Calu3 (cell line): ENCODE measurements around the gene PARD3. TPM values are rescaled to one million over a fixed set of nuclear protein-coding genes. Genes with fewer than 3 reads are reported as not detected.

Experiments used
- BruUV-seq: library from RNA; stranded (reverse); fragments of 400-500 nt; replicated peaks from 2 replicates; lab custom pipeline; 2021; lab: Mats Ljungman, UMichigan
- CTCF ChIA-PET: fragments of 300-600 bp; sonication (Branson Sonifier 250); formaldehyde crosslinking; loops from one replicate; lab custom pipeline; 2022; ENCODE audit warnings: antibody characterized with exemption; lab: Charles Lee
- DNase-seq: peaks from one replicate; pipeline ENCODE4 v3.0.0; 2022
- H3K27ac Mint-ChIP-seq: one replicate; pipeline ENCODE4 v1.8.0; 2022; ENCODE audit warnings: mixed read lengths; ENCODE audit not compliant: unreplicated experiment
- H3K27me3 Mint-ChIP-seq: one replicate; pipeline ENCODE4 v1.8.0; 2022; ENCODE audit warnings: mixed read lengths; ENCODE audit not compliant: unreplicated experiment
- H3K36me3 Mint-ChIP-seq: one replicate; pipeline ENCODE4 v1.8.0; 2022; ENCODE audit warnings: mild to moderate bottlenecking, moderate library complexity, mixed read lengths; ENCODE audit not compliant: insufficient read depth, unreplicated experiment
- H3K4me1 Mint-ChIP-seq: one replicate; pipeline ENCODE4 v1.8.0; 2022; ENCODE audit warnings: mild to moderate bottlenecking, low read depth, mixed read lengths; ENCODE audit not compliant: unreplicated experiment
- H3K4me3 Mint-ChIP-seq: one replicate; pipeline ENCODE4 v1.8.0; 2022; ENCODE audit warnings: mild to moderate bottlenecking, low read depth, moderate library complexity, mixed read lengths; ENCODE audit not compliant: unreplicated experiment
- H3K9me3 Mint-ChIP-seq: one replicate; pipeline ENCODE4 v1.8.0; 2022; ENCODE audit warnings: low read depth, mixed read lengths; ENCODE audit not compliant: unreplicated experiment
- CTCF ChIP-seq: fragments of 200-600 bp; IDR thresholded peaks from one replicate; pipeline ENCODE4 v1.8.0; 2022; ENCODE audit warnings: antibody characterized with exemption; ENCODE audit not compliant: unreplicated experiment
- intact Hi-C: fragments of 100-400 bp; cut with micrococcal nuclease; formaldehyde crosslinking; loops from one replicate; pipeline ENCODE4 v1.10.0; 2022; ENCODE audit not compliant: unreplicated experiment
- total RNA-seq: library from RNA; stranded (reverse); gene quantifications from 2 replicates; pipeline ENCODE4 v1.2.3, GENCODE V29; 2022

PARD3 gene
- total RNA-seq, 1 experiment from 2014 or later = 62.4 TPM

- peaks cover 62% of the 10 kb centered on the region for H3K4me1 Mint-ChIP-seq
- CTCF ChIA-PET = no interaction called here
- H3K36me3 Mint-ChIP-seq = peaks cover 20% of the 10 kb centered on the region
- no TSS peak for BruUV-seq
- intact Hi-C loops = loop anchor here (5.0 kb wide), 1 partner anchor 142 kb away; no protein-coding TSS in a partner anchor
- no peaks in the 10 kb centered on the region for H3K9me3 Mint-ChIP-seq
- DNase-seq = no peak
- H3K27me3 Mint-ChIP-seq = no peaks in the 10 kb centered on the region
- peak overlapping the region; percentile 12 for H3K27ac Mint-ChIP-seq
- no peak for TF ChIP-seq CTCF
- H3K4me3 Mint-ChIP-seq = peak overlapping the region; percentile 48
These were observed 5.3 kb downstream of the PARD3 start for GRCh38 chr10:34809796-34810195.

DNA sequence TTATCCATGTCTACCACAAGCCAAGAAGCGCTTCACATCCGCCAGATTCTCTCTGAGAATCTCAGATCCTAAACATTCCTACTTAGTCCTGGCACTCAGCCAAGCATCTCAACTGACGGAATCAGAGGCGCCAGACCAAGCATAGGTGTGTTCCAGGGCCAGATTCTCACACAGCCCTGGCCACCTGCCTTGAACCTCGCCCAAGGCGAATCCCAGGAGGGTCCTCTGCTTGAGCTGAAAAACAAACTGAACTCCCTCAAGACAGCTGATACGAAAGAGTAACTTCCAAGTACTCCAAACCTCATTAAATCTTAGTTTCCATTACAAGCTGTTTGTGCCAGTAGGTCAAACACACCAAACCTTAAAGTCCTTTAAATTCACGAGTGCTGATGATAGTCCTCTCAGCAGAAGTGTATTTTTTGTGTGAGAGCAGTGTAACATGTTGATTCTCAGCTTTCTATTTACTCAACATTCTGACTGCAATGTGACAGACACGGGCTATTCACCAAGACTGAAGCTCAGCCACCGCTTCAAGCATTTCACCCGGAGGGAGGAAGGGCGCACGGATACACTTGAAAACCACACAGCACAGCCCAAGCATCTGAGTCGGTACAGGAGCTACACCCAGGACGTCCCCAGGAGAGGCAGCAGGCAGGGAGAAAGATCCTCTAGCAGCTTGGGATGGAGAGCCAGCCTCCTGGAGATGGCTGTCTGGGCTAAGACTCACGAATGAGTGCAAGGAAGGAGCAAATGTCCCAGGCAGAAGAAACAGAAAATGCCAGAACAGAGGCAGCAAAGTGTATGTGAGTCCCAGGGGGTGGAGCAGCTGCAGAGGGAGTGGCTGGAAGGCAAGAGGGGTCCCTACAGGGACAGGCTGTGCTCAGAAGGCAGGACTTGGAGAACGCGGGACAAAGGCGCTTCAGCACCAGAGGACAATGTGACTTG is 6.0 kb downstream of the PARD3 start:
- Mint-ChIP-seq H3K4me3 (peak overlapping the region; percentile 48), H3K27ac (peak overlapping the region; percentile 11), H3K27me3 (no peaks in the 10 kb centered on the region), H3K9me3 (no peaks in the 10 kb centered on the region), H3K36me3 (peaks cover 13% of the 10 kb centered on the region), H3K4me1 (peaks cover 67% of the 10 kb centered on the region)
- TF ChIP-seq CTCF = no peak
- DNase-seq = peak; percentile 9
- CTCF ChIA-PET = interaction anchor here (0.5 to 1.2 kb wide), 2 partner anchors 165 to 772 kb away, joined by 4 to 5 read pairs; no protein-coding TSS in a partner anchor
- BruUV-seq = no TSS peak
- intact Hi-C loops = no loop called here

DNA sequence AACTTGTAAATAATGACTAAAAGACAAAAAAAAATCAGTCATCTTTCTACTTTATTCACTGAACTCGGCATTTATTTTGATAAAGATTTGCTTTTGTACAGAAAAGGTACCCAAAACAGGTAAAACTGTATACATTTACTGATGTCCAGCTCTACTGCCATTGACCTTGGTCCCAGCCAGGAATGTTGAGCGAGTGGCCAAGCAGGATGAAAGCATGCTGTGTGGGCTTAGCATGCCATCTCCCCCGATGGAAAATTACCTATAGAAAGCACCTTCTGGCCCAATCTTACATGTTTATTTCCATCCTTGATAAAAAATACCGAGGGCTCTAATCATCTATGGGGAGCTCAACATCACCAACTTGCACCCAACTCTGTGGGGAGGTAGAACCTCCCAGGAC is 6.8 kb downstream of the PARD3 start:
- no peak overlapping the region for H3K4me3 Mint-ChIP-seq
- no peak for DNase-seq
- no peaks in the 10 kb centered on the region for H3K9me3 Mint-ChIP-seq
- intact Hi-C loops = no loop called here
- no peak for TF ChIP-seq CTCF
- peaks cover 64% of the 10 kb centered on the region for H3K4me1 Mint-ChIP-seq
- peaks cover 6% of the 10 kb centered on the region for H3K36me3 Mint-ChIP-seq
- BruUV-seq = no TSS peak
- H3K27me3 Mint-ChIP-seq = no peaks in the 10 kb centered on the region
- no peak overlapping the region for H3K27ac Mint-ChIP-seq
- CTCF ChIA-PET = interaction anchor here (1.2 kb wide), 1 partner anchor 166 kb away, joined by 5 read pairs; no protein-coding TSS in a partner anchor

- H3K36me3 Mint-ChIP-seq = peaks cover 4% of the 10 kb centered on the region
- no peaks in the 10 kb centered on the region for H3K9me3 Mint-ChIP-seq
- BruUV-seq = no TSS peak
- peak overlapping the region; percentile 36 for H3K27ac Mint-ChIP-seq
- H3K4me1 Mint-ChIP-seq = peaks cover 43% of the 10 kb centered on the region
- DNase-seq = peak; percentile 7
- CTCF ChIA-PET = interaction anchor here (0.7 kb wide), 1 partner anchor 67 kb away, joined by 4 read pairs; no protein-coding TSS in a partner anchor
- no peak overlapping the region for H3K4me3 Mint-ChIP-seq
- TF ChIP-seq CTCF = no peak
- intact Hi-C loops = loop anchor here (5.0 kb wide), 1 partner anchor 37 kb away; no protein-coding TSS in a partner anchor
- no peaks in the 10 kb centered on the region for H3K27me3 Mint-ChIP-seq
These were observed 10.8 kb downstream of the PARD3 start for GRCh38 chr10:34804306-34804705.
